ENCODE results near the gene LYPD6B. TPM values are rescaled to one million over a fixed set of nuclear protein-coding genes. Genes with fewer than 3 reads are reported as not detected.

The LYPD6B gene
- total RNA-seq, 2 donors from 2014 or later, result 9.3 to 9.9 TPM

- ATAC-seq, result no peak
- peak in 2 of 4 donors; percentile 37 to 46 for DNase-seq
- Histone ChIP-seq H3K36me3 (replicated peaks in 1 of 2; ENCODE audit: insufficient read depth in 1 of 2, low read depth in 2 of 2) (no peaks in the 10 kb centered on the region), H3K9me3 (no peaks in the 10 kb centered on the region), H3K4me1 (peaks cover 13% of the 10 kb centered on the region), H3K27me3 (no peaks in the 10 kb centered on the region), H3K4me3 (no peak overlapping the region), H3K27ac (no peak overlapping the region)
- TF ChIP-seq CTCF (IDR thresholded peaks at IDR 0.05), result peak in 6 of 7 experiments; percentile 3 to 42 (median 17)
- no peak for TF ChIP-seq POLR2A (IDR thresholded peaks at IDR 0.05)
- 68 to 73% methylated on average over 7 of the region's 7 CpGs for WGBS, 2 donors
- intact Hi-C loops (cut with DNase I), result no loop called here
These were observed 2.0 kb downstream of the LYPD6B start for GRCh38 chr2:149040451-149040850.

GRCh38 chr2:149041482-149041881, 3.0 kb downstream of the LYPD6B start:
- TF ChIP-seq POLR2A (IDR thresholded peaks at IDR 0.05), result no peak
- no peak for TF ChIP-seq CTCF (IDR thresholded peaks at IDR 0.05)
- Histone ChIP-seq H3K27ac (no peak overlapping the region), H3K27me3 (no peaks in the 10 kb centered on the region), H3K4me3 (no peak overlapping the region), H3K4me1 (peaks cover 13% of the 10 kb centered on the region), H3K36me3 (replicated peaks in 1 of 2; ENCODE audit: insufficient read depth in 1 of 2, low read depth in 2 of 2) (no peaks in the 10 kb centered on the region), H3K9me3 (no peaks in the 10 kb centered on the region)
- WGBS, 2 donors, result 100% methylated on average over 1 of the region's 1 CpG
- ATAC-seq (no peak), DNase-seq (no peak)
- intact Hi-C loops (cut with DNase I), result no loop called here

DNA sequence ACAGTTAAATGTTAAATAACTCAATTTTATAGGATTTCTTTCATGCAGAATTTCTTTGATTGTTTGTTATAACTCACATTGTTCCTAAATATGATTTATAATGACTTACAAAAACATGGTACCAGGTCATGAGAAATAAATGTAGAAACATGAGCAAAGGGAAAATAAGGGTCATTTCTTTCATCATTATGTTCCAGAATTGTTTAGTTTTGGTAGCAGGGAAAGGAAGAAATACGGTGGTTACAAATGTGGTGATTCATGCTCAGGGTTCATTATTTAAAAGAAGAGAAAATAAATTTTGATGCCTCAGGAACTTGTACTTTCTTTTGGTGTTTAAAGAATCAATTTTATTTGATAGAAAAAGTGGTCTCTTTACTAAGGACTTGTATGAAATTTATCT, 4.4 kb downstream of the LYPD6B start:
- intact Hi-C loops (cut with DNase I), result no loop called here
- no peak for TF ChIP-seq CTCF (IDR thresholded peaks at IDR 0.05)
- no peak for TF ChIP-seq POLR2A (IDR thresholded peaks at IDR 0.05)
- no peak overlapping the region for H3K4me3 ChIP-seq
- WGBS, 2 donors, result 72 to 76% methylated on average over 1 of the region's 1 CpG
- no peaks in the 10 kb centered on the region for H3K36me3 ChIP-seq (replicated peaks in 1 of 2; ENCODE audit: insufficient read depth in 1 of 2, low read depth in 2 of 2)
- no peaks in the 10 kb centered on the region for H3K27me3 ChIP-seq
- no peak overlapping the region for H3K27ac ChIP-seq
- ATAC-seq (no peak), DNase-seq (no peak)
- peaks cover 10% of the 10 kb centered on the region for H3K4me1 ChIP-seq
- no peaks in the 10 kb centered on the region for H3K9me3 ChIP-seq

- 75 to 77% methylated on average over 1 of the region's 1 CpG for WGBS, 2 donors
- TF ChIP-seq CTCF (IDR thresholded peaks at IDR 0.05) (no peak), POLR2A (IDR thresholded peaks at IDR 0.05) (no peak)
- H3K4me1 ChIP-seq, result peaks cover 3% of the 10 kb centered on the region
- ATAC-seq (no peak), DNase-seq (no peak)
- no peaks in the 10 kb centered on the region for H3K36me3 ChIP-seq (replicated peaks in 1 of 2; ENCODE audit: insufficient read depth in 1 of 2, low read depth in 2 of 2)
- intact Hi-C loops (cut with DNase I), result no loop called here
- no peak overlapping the region for H3K27ac ChIP-seq
- H3K4me3 ChIP-seq, result no peak overlapping the region
- no peaks in the 10 kb centered on the region for H3K27me3 ChIP-seq
- H3K9me3 ChIP-seq, result no peaks in the 10 kb centered on the region
These were observed 6.0 kb downstream of the LYPD6B start for GRCh38 chr2:149044500-149044899.

GRCh38 chr2:149047118-149047517, 8.6 kb downstream of the LYPD6B start:
- Histone ChIP-seq H3K9me3 (no peaks in the 10 kb centered on the region), H3K4me3 (no peak overlapping the region), H3K36me3 (replicated peaks in 1 of 2; ENCODE audit: insufficient read depth in 1 of 2, low read depth in 2 of 2) (no peaks in the 10 kb centered on the region), H3K27ac (no peak overlapping the region), H3K4me1 (no peaks in the 10 kb centered on the region), H3K27me3 (no peaks in the 10 kb centered on the region)
- 87 to 94% methylated on average over 2 of the region's 2 CpGs for WGBS, 2 donors
- no peak for TF ChIP-seq POLR2A (IDR thresholded peaks at IDR 0.05)
- TF ChIP-seq CTCF (IDR thresholded peaks at IDR 0.05), result no peak
- DNase-seq (no peak), ATAC-seq (no peak)
- intact Hi-C loops (cut with DNase I), result no loop called here

All from body of pancreas (tissue), 4 donors.